Peyer's patch (tissue), 4 donors: Measurements from ENCODE around the gene MRTO4.

Experiments used
- CTCF ChIP-seq, 6 experiments: fragments of 450-650 bp in 4 of 6; fragments of 200-600 bp in 2 of 6; sonication (generic) in 1 of 6; IDR thresholded peaks; one replicate each; pipeline ENCODE4 v1.5.1; 2017 to 2019; ENCODE audit warnings: antibody characterized with exemption in 6 of 6, mild to moderate bottlenecking in 3 of 6, moderate library complexity in 1 of 6
- POLR2A ChIP-seq, 2 donors: fragments of 450-650 bp; IDR thresholded peaks; one replicate each; pipeline ENCODE4 v1.5.1; 2017; ENCODE audit warnings: antibody characterized with exemption in 2 of 2, mild to moderate bottlenecking in 2 of 2, moderate library complexity in 2 of 2

GRCh38 chr1:19272064-19272463 lies 20.5 kb downstream of the MRTO4 start:
- TF ChIP-seq POLR2A (IDR thresholded peaks at IDR 0.05) (no peak), CTCF (IDR thresholded peaks at IDR 0.05) (no peak)
